K562 (cell line): ENCODE measurements around the gene AIF1. TPM values are rescaled to one million over a fixed set of nuclear protein-coding genes. Genes with fewer than 3 reads are reported as not detected.

Experiments
- CBFB ChIP-seq: sonication (generic); formaldehyde crosslinking; IDR thresholded peaks from 2 replicates; pipeline ENCODE4 v1.4.0; 2020; ENCODE audit warnings: mild to moderate bottlenecking, missing genetic modification reagents
- DMBX1 ChIP-seq: fragments of 250-450 bp; sonication (Bioruptor Pico); IDR thresholded peaks from 2 replicates; pipeline ENCODE4 v1.8.0; 2022; ENCODE audit warnings: inconsistent platforms, mild to moderate bottlenecking, moderate library complexity, borderline replicate concordance
- FOXP4 ChIP-seq: sonication (generic); formaldehyde crosslinking; IDR thresholded peaks from 2 replicates; pipeline ENCODE4 v1.8.0; 2022; ENCODE audit warnings: mild to moderate bottlenecking, missing genetic modification reagents, borderline replicate concordance
- GTF2B ChIP-seq: IDR thresholded peaks from 2 replicates; pipeline ENCODE4 v1.6.1; 2011; ENCODE audit not compliant: insufficient read length; ENCODE audit errors: extremely low read depth
- MAFG ChIP-seq: fragments of 450-650 bp; conservative IDR thresholded peaks from 2 replicates; pipeline ENCODE4 v1.6.1; 2016; ENCODE audit warnings: missing genetic modification characterization, missing compliant biosample characterization
- MIER1 ChIP-seq: fragments of 450-650 bp; IDR thresholded peaks from 2 replicates; pipeline ENCODE4 v1.6.1; 2016; ENCODE audit warnings: antibody characterized with exemption, mild to moderate bottlenecking, low read depth
- NELFE ChIP-seq: IDR thresholded peaks from 2 replicates; pipeline ENCODE4 v1.6.1; 2011; ENCODE audit warnings: mild to moderate bottlenecking; ENCODE audit not compliant: insufficient read depth, insufficient read length
- NR4A1 ChIP-seq, 2 experiments: fragments of 250-450 bp in 1 of 2; fragments of 450-650 bp in 1 of 2; sonication (Bioruptor Pico) in 1 of 2; IDR thresholded peaks; 2 replicates each; pipeline versions ENCODE4 v1.4.0 to v1.6.1; 2016 to 2020; ENCODE audit warnings: mild to moderate bottlenecking in 2 of 2, missing compliant biosample characterization in 1 of 2, missing genetic modification characterization in 1 of 2, moderate library complexity in 1 of 2
- NRF1 ChIP-seq, 2 experiments: fragments of 450-650 bp; IDR thresholded peaks in 1 of 2; conservative IDR thresholded peaks in 1 of 2; 2 replicates each; pipeline ENCODE4 v1.6.1; 2014; ENCODE audit warnings: mild to moderate bottlenecking in 2 of 2
- PATZ1 ChIP-seq: fragments of 250-450 bp; sonication (Bioruptor Pico); IDR thresholded peaks from 2 replicates; pipeline ENCODE4 v1.5.0; 2020; ENCODE audit warnings: mild to moderate bottlenecking, borderline replicate concordance
- PHF8 ChIP-seq: fragments of 200-600 bp; sonication (generic); IDR thresholded peaks from 2 replicates; pipeline ENCODE4 v1.6.1; 2012; ENCODE audit warnings: mixed run types, mild to moderate bottlenecking, inconsistent platforms, low read length, moderate library complexity, borderline replicate concordance
- PYGO2 ChIP-seq: fragments of 450-650 bp; IDR thresholded peaks from 2 replicates; pipeline ENCODE4 v1.6.1; 2016; ENCODE audit warnings: mild to moderate bottlenecking, missing genetic modification characterization, moderate library complexity, missing compliant biosample characterization
- RCOR1 ChIP-seq, 2 experiments: IDR thresholded peaks; 2 replicates each; pipeline ENCODE4 v1.6.1; 2012; ENCODE audit warnings: low read depth in 2 of 2, low read length in 2 of 2, borderline replicate concordance in 1 of 2, improper control_type of control experiment in 1 of 2
- TBL1XR1 ChIP-seq, 2 experiments: IDR thresholded peaks; 2 replicates each; pipeline ENCODE4 v1.6.1; 2012; ENCODE audit warnings: improper control_type of control experiment in 2 of 2, low read length in 2 of 2, mild to moderate bottlenecking in 1 of 2
- ZNF584 ChIP-seq: fragments of 200-800 bp; sonication (Bioruptor generic); IDR thresholded peaks from 2 replicates; pipeline ENCODE4 v1.6.1; 2016; ENCODE audit warnings: low read depth, mild to moderate bottlenecking, missing genetic modification characterization, missing compliant biosample characterization
- polyA plus RNA-seq, 8 experiments: library from polyadenylated mRNA; depleted of rRNA in 4 of 8; stranded (reverse) in 5 of 8; unstranded in 3 of 8; fragments of >200 nt; fragmentation: Nextera tagmentation in 2 of 8; fragmentation: Illumina TruSeq in 1 of 8; extraction: Ambion mirVana in 2 of 8; extraction: Trizol in 1 of 8; gene quantifications; 2 replicates each; pipeline versions ENCODE4 v1.2.1 to v1.2.3, GENCODE V29; 2011 to 2014; ENCODE audit warnings: inconsistent platforms in 1 of 8, missing spikeins in 1 of 8
- total RNA-seq, 7 experiments: library from RNA; depleted of rRNA in 6 of 7; stranded (reverse); fragments of >200 nt in 6 of 7; fragmentation: Illumina TruSeq in 2 of 7; extraction: Trizol in 2 of 7; gene quantifications; 2 replicates each; pipeline versions ENCODE4 v1.2.1 to v1.2.3, GENCODE V29; 2011 to 2021; ENCODE audit warnings: low replicate concordance in 1 of 7

AIF1 gene
- total and polyA plus RNA-seq, 9 of the 15 experiments (the other 6 are each of a cell fraction or from before 2014, with no cell fraction given) = 9.4 to 33.4 (median 19.4) TPM

GRCh38 chr6:31663126-31663960, 48.3 kb downstream of the AIF1 start (continued):
- TF ChIP-seq CBFB (CRISPR knock-in tag) (0 out of 2 replicates have a peak, but pooled peaks have one; percentile 8), TBL1XR1 (IDR thresholded peaks at IDR 0.05; ENCODE audit: low read length in 2 of 2) (no peak), MIER1 (peak; percentile 16; the same call in 1 of the 2 replicates), PATZ1 (CRISPR knock-in tag) (no peak), NR4A1 (CRISPR knock-in tag; IDR thresholded peaks at IDR 0.05) (no peak), NR4A1 (tag; IDR thresholded peaks at IDR 0.05) (peak; percentile 12; the same call in 1 of the 2 replicates), DMBX1 (peak; percentile 48; the same call in 1 of the 2 replicates), RCOR1 (IDR thresholded peaks at IDR 0.05; ENCODE audit: borderline replicate concordance in 1 of 2, low read depth in 2 of 2, low read length in 2 of 2) (no peak), FOXP4 (CRISPR knock-in tag) (no peak), PHF8 (no peak), MAFG (no peak), PYGO2 (tag) (peak; percentile 34; the same call in 1 of the 2 replicates), GTF2B (no peak), NRF1 (conservative IDR thresholded peaks at IDR 0.05 in 1 of 2, IDR thresholded peaks at IDR 0.05 in 1 of 2) (no peak), NELFE (no peak), ZNF584 (CRISPR knock-in tag) (no peak)
